Amniotic stem cell (primary cell): ENCODE measurements around the gene LCE1B.

Experiments used
- DNase-seq: peaks from one replicate; lab custom pipeline; 2025; lab: John Stamatoyannopoulos, UW

Gene LCE1B

DNA sequence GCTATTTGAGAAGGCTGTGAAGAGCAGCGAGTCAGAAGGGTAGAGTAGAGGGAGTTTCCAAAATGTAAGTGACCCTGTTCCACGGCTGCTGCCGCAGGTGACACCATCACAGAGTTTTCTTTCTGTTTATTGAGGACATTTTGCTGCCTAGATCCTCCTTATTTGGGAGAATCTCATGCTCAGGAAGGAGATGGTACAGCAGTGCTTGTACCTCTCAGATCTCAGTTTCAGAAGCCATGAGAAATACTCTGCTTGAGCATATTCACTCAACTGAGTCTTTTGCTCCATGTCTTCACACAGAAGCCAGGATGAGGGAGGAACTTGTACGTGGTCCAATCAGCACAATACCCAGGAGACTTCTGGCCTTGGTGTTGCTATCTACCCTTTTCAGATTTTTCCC is 49.6 kb downstream of the LCE1B start:
- no peak for DNase-seq
